ENCODE results near the gene FAM13B. TPM values are rescaled to one million over a fixed set of nuclear protein-coding genes. Genes with fewer than 3 reads are reported as not detected.

Gene FAM13B
- total and polyA plus RNA-seq, 2 of the 8 experiments (the other 6 are each of a cell fraction or from before 2014, with no cell fraction given): 6.4 to 17.0 TPM

DNA sequence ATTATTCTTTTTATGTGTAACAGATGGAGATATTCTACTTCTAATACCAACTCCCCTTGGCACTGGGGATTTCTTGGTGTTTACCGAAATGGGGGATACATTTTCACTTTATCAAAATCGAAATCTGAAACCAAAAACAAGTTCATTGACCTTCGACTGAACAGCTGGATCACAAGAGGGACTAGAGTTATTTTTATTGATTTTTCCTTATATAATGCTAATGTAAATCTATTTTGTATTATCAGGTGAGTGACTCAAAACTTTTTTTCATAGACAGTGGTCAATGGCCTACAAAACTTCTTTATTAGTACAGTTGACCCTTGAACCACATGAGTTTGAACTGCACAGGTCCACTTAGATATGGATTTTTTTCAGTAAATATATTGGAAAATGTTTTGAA is 133.4 kb downstream of the FAM13B start (continued):
- no peak for TF ChIP-seq SAP30 (IDR thresholded peaks at IDR 0.05; ENCODE audit: insufficient read depth, insufficient replicate concordance, low read length)
- TF ChIP-seq, protein P1, sequence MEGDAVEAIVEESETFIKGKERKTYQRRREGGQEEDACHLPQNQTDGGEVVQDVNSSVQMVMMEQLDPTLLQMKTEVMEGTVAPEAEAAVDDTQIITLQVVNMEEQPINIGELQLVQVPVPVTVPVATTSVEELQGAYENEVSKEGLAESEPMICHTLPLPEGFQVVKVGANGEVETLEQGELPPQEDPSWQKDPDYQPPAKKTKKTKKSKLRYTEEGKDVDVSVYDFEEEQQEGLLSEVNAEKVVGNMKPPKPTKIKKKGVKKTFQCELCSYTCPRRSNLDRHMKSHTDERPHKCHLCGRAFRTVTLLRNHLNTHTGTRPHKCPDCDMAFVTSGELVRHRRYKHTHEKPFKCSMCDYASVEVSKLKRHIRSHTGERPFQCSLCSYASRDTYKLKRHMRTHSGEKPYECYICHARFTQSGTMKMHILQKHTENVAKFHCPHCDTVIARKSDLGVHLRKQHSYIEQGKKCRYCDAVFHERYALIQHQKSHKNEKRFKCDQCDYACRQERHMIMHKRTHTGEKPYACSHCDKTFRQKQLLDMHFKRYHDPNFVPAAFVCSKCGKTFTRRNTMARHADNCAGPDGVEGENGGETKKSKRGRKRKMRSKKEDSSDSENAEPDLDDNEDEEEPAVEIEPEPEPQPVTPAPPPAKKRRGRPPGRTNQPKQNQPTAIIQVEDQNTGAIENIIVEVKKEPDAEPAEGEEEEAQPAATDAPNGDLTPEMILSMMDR (IDR thresholded peaks at IDR 0.05; ENCODE audit: control extremely low read depth in 1 of 3, insufficient read depth in 1 of 3, low read depth in 1 of 3, low read length in 3 of 3): no peak
- TF ChIP-seq YY1 (IDR thresholded peaks at IDR 0.05; ENCODE audit: low read depth, low read length): no peak
- TF ChIP-seq, protein P2, sequence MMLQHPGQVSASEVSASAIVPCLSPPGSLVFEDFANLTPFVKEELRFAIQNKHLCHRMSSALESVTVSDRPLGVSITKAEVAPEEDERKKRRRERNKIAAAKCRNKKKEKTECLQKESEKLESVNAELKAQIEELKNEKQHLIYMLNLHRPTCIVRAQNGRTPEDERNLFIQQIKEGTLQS (IDR thresholded peaks at IDR 0.05; ENCODE audit: insufficient read depth, low read depth, low read length): no peak
- TF ChIP-seq CEBPB (IDR thresholded peaks at IDR 0.05; ENCODE audit: low read depth, low read length): no peak
- no peak for TF ChIP-seq POU5F1 (IDR thresholded peaks at IDR 0.05; ENCODE audit: low read depth, low read length)
- TF ChIP-seq NANOG (IDR thresholded peaks at IDR 0.05; ENCODE audit: insufficient read depth, low read depth, low read length, poor library complexity, severe bottlenecking): no peak
- TF ChIP-seq, protein P3, sequence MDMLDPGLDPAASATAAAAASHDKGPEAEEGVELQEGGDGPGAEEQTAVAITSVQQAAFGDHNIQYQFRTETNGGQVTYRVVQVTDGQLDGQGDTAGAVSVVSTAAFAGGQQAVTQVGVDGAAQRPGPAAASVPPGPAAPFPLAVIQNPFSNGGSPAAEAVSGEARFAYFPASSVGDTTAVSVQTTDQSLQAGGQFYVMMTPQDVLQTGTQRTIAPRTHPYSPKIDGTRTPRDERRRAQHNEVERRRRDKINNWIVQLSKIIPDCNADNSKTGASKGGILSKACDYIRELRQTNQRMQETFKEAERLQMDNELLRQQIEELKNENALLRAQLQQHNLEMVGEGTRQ (IDR thresholded peaks at IDR 0.05; ENCODE audit: low read length): no peak
- no peak for TF ChIP-seq RBBP5 (IDR thresholded peaks at IDR 0.05; ENCODE audit: borderline replicate concordance, low read depth, low read length)
- no peak for TF ChIP-seq GTF2F1 (IDR thresholded peaks at IDR 0.05; ENCODE audit: borderline replicate concordance, low read depth, low read length)

All from H1 (cell line).